Testis (tissue), 2 donors: Measurements from ENCODE around the gene CBX7.

Source experiments
- CTCF ChIP-seq, 3 experiments: fragments of 450-650 bp in 2 of 3; fragments of 200-600 bp in 1 of 3; sonication (generic) in 1 of 3; IDR thresholded peaks; one replicate each; pipeline ENCODE4 v1.5.1; 2016 to 2019; ENCODE audit warnings: antibody characterized with exemption in 3 of 3, mild to moderate bottlenecking in 2 of 3, moderate library complexity in 1 of 3
- POLR2A ChIP-seq: fragments of 450-650 bp; IDR thresholded peaks from one replicate; pipeline ENCODE4 v1.6.1; 2017; ENCODE audit warnings: antibody characterized with exemption, mild to moderate bottlenecking, moderate library complexity

DNA sequence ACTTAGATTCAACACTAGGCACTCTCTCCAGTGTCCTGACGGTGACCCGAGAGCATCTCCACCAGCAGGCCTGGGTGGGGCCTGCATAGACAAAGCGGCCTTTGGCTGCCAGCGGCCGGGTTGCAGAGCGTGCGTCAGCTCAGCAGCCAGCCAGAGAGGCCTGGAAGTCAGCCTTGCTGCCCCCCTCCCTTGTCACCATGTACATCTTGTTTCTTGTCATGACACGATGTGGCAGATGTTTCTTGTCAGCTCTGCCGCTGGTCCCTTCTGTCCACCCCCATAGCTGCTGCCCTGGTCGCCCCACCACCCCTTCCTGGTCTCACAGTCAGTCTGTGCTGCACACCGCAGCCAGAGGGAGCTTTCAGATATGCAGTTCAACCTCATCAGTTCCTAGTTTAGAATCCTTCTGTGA, 33.1 kb upstream of the CBX7 start:
- TF ChIP-seq CTCF (IDR thresholded peaks at IDR 0.05) (peak in 1 of 3 experiments; percentile 44), POLR2A (no peak)
